Stimulated activated CD8-positive, alpha-beta memory T cell treated with anti-CD3 and anti-CD28 coated beads, Interleukin-4, amount 100 ng/mL, for 24 hours (primary cell): Measurements from ENCODE around the gene NR6A1.

Source experiments
- DNase-seq: peaks from one replicate; pipeline ENCODE4 v3.0.0-alpha.2; 2020; ENCODE audit warnings: low read depth

Gene NR6A1

DNA sequence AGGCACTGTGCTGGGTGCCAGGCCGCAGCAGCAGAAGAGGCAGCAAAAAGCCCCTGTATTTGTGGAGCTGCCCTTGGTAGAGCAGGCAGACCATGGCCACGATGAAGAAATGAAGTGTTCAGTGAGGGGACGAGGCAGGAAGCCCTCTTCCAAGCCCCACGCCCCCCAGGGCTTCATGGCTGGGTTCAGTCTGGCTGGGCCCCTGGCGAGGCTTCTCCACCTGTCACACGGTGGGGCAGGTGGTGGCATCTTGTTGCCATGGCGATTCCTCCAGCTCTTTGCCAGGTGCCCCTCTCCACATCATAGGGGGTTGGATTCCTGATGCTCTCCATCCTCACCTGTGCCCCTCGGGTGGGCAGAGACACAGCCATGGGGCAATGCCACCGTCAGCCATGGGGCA, 299.4 kb downstream of the NR6A1 start:
- no peak for DNase-seq

DNA sequence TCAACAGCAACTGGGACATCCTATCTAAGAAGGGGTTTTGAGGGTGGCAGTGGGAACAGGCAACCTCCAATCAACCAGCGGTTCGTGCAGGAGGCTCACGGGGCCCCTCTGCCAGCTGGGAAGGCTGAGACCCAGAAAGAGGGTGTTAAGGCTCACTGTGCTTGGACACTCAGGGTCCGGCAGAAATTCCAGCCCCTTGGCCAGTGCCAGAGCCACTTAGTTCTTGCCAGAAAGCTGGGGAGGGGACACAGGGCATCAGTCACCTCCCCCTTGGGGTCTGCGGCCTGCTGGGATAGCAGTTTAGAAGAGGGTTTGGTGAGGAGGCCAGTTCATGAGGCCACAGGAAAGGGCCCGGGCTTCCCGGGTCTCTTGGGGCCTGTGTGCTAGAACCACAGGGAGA, 300.4 kb downstream of the NR6A1 start:
- DNase-seq = no peak

DNA sequence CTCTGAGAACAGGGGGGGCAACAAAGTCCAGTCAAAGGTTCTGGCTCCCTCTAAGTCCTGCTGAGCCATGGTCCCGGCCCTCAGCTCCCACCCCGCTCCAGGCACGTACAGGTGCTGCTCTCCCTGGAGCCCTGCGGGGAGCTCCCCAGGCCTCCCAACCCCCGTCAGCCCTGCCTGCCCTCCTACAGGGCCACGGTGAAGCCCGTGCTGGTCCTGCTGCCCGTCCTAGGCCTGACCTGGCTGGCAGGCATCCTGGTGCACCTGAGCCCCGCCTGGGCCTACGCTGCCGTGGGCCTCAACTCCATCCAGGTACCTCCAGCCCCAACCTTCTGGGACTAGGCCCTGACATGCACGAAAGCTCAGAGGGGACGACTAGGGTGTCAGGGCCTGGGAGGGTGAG, 300.8 kb downstream of the NR6A1 start:
- DNase-seq = no peak

DNA sequence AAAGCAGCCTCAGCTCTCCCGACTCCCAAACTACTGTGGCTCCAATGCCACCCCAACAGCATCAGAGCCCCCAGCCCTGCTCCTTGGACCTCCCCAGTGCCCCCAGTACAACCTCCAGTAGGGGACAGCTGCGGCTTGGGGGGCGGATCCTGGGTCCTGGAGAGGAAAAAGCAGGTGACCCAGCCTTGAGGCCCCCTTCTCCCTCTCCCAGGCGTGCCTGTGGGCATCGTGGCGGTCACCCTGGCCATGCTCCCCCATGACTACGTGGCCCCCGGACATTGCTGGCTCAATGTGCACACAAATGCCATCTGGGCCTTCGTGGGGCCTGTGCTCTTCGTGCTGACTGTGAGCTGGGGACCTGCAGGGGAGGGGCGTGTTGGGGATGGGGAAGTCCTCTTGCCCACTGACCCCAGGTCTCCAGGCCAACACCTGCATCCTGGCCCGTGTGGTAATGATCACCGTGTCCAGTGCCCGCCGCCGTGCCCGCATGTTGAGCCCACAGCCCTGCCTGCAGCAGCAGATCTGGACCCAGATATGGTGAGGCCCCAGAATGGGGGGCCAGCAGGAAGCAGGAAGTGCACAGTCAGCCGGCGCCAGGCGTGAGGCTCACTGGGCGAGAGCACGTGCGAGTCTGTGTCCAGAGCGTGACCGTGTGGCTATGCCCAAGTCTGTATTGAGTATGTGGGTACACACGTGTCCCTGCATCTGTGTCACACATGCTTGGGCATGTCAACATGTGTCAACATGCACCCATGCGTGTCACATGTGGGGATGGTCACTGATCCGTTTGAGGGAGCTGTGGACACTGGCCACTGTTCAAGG, 301.9 kb downstream of the NR6A1 start:
- DNase-seq = no peak

DNA sequence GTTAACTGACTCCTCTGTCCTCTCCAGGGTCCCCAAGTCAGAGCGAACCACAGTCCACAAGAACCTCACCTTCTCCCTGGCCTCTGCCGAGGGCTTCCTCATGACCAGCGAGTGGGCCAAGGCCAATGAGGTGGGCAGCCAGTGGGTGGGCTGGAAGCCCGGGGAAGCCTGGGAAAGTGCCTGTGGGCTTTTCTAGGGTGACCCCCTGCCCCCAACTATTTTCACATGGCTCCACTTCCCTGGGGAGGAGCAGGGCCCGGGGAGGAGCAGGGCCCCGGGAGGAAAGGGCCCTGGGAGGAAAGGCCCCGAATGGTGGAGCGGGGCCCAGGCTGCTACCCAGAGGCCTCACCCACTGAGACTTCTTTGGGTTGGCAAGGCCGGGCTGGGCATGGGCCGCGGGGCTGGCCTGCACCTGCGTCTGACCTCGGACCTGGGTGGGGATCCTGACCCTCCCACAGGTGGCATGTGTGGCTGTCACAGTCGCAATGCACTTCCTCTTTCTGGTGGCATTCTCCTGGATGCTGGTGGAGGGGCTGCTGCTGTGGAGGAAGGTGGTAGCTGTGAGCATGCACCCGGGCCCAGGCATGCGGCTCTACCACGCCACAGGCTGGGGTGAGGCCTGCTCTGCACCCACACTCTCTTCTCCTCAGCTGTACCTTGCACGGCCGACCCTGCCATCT, 302.9 kb downstream of the NR6A1 start:
- no peak for DNase-seq

DNA sequence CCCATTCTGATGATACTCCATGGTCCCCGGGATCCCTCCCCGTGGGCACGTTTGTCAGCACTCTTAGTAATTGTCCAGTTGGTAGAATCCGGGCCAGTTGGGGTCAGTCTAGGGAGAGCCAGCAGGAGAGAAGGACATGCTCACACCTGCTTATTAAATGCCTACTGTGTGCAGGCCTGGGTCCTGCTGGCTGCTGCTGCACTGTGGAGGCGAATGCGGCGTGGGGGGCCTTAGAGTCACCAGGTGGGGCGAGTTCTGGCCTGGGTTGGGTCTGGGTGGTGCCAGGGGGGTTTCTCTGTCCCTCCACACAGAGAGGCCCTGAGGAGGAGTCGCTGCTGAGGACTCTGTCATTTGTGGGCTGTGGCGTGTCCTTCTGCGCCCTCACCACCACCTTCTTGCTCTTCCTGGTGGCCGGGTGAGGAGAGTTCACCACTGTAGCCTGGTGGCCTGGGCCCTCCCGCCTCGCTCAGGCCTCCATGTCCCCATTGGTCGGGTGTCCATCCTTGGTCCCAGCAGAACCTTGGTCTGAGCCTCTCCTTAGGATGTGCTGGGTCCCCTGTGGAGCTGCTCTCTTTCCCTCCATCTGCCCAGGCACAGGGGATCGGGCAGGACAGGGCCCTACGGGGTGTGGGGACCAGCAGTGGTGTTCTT, 303.6 kb downstream of the NR6A1 start:
- DNase-seq = no peak
